ENCODE measurements around the gene EPB41L1.

Gene EPB41L1

GRCh38 chr20:36184816-36185776, 30.6 kb downstream of the EPB41L1 start:
- TF ChIP-seq, protein P1, sequence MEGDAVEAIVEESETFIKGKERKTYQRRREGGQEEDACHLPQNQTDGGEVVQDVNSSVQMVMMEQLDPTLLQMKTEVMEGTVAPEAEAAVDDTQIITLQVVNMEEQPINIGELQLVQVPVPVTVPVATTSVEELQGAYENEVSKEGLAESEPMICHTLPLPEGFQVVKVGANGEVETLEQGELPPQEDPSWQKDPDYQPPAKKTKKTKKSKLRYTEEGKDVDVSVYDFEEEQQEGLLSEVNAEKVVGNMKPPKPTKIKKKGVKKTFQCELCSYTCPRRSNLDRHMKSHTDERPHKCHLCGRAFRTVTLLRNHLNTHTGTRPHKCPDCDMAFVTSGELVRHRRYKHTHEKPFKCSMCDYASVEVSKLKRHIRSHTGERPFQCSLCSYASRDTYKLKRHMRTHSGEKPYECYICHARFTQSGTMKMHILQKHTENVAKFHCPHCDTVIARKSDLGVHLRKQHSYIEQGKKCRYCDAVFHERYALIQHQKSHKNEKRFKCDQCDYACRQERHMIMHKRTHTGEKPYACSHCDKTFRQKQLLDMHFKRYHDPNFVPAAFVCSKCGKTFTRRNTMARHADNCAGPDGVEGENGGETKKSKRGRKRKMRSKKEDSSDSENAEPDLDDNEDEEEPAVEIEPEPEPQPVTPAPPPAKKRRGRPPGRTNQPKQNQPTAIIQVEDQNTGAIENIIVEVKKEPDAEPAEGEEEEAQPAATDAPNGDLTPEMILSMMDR (IDR thresholded peaks at IDR 0.05; ENCODE audit: borderline replicate concordance, insufficient read depth, low read depth, low read length) = no peak
- no peak overlapping the region for H3K4me3 ChIP-seq (ENCODE audit: low read depth, low read length)

DNA sequence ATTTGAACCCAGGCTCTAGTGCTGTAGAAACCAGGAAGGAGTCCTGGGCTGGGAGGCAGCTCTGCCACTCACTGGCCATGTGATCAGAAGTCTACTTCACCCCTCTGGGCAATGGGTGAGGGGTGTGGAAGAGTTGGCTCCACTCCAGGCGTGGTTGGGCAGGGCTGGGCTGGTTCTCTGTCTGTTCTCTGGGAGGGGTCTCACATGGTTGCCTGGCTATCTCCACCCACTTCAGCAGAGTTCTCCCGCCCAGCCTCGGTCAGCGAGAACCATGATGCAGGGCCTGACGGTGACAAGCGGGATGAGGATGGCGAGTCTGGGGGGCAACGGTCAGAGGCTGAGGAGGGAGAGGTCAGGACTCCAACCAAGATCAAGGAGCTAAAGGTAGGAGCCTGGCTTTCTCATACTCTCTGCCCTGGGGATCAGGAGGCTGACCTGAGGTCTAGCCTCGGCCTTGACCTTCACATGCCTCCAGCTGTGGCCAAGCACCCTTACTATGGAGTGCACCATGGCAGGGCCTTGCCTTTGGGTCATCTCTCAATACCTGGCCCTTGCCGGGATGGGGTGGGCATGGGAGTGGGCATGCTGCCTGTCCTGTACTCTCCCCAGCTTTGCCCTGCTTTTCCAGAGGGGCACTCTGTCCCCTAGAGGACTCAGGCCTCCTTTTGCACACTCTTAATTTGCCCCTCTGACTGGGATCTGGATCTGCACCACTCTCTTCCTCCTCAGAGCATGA, 39.6 kb downstream of the EPB41L1 start:
- H3K4me3 ChIP-seq (ENCODE audit: low read depth, low read length) = no peak overlapping the region
- TF ChIP-seq, protein P1 (IDR thresholded peaks at IDR 0.05; ENCODE audit: borderline replicate concordance, insufficient read depth, low read depth, low read length) = no peak

GRCh38 chr20:36196676-36197075, 42.1 kb downstream of the EPB41L1 start:
- TF ChIP-seq, protein P1 (IDR thresholded peaks at IDR 0.05; ENCODE audit: borderline replicate concordance, insufficient read depth, low read depth, low read length) = no peak
- no peak overlapping the region for H3K4me3 ChIP-seq (ENCODE audit: low read depth, low read length)

DNA sequence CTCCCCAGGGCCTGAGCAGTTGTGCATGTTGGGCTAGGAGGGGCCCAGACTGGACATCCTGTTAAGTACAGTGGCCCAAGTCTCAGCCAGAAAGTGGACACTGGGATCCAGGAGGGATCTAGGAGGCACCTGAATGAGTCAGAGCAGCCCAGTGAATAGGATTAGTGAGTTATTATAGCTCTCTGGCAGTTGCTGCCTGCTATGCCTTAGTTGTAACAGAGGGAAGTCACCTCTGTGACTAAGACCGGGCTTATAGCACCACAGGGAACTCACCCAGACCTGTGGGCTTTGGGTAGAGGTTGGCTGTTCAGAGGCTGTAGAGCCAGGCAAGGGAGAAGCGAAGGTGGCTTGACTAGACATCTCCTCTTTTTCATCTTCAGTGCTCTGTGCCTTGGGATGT, 42.7 kb downstream of the EPB41L1 start:
- TF ChIP-seq, protein P1 (IDR thresholded peaks at IDR 0.05; ENCODE audit: borderline replicate concordance, insufficient read depth, low read depth, low read length) = no peak
- H3K4me3 ChIP-seq (ENCODE audit: low read depth, low read length) = no peak overlapping the region

DNA sequence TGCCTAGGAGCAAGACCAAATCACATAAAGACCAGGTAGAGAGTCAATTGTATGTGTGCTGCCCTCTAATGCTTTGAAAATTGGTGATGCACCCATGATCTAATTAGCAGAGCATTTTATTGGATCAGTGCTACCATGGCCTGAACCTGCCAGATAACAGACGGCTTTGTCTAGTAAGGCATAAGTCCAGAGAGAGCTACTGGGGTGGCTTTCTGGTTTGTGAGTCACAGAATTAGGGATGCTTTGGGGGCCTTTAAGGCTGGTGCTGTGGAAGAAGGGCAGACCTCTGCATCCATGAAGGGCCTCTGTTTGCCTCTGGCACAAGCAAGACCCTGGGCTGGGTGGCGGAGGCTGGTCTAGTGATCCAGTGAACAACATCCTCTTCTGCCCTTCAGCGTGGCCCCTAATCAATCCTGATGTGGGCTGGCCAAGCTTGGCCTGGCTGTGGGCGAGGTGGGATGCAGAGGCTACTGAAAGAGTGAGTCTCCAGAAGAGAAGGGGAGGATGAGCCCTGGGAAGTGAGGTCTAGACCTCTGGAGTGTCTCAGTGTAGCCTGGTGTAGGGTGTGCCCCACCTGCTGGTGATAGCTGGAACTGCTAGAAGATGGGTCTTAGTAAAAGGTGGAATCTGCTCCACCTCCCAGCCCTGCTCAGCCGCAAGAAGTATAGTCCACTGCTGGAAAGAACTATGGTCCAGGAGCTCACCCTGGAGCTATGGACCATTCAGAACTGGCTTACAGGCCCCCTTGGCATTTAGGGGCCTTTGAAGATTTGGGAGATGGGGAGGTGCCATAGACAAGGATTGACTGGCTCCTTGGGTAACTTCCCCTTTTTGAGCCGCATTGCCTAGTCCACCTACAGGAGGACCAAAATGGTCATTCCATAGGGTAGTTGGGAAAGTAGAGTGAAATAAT, 45.1 kb downstream of the EPB41L1 start:
- no peak overlapping the region for H3K4me3 ChIP-seq (ENCODE audit: low read depth, low read length)
- TF ChIP-seq, protein P1 (IDR thresholded peaks at IDR 0.05; ENCODE audit: borderline replicate concordance, insufficient read depth, low read depth, low read length) = peak; percentile 94

DNA sequence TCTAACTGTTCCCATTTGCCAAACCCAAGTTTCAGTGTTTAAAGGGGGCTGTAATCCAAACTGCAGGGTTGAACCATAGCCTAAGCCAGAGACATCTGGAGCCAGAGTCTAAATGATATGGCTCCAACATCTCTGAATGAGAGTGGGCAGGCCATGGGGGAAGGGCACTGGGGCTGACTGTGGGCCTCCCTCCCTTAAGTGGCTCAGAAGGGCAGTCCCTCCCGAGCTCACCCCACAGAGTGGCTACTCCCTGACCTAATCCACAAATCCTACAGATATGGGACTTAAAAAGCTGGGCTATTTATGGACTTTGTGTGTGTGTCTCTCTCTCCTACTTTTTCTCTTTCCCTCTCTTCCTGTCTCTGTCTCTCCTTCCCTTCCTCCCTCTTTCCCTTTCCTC, 45.9 kb downstream of the EPB41L1 start:
- no peak overlapping the region for H3K4me3 ChIP-seq (ENCODE audit: low read depth, low read length)
- TF ChIP-seq, protein P1 (IDR thresholded peaks at IDR 0.05; ENCODE audit: borderline replicate concordance, insufficient read depth, low read depth, low read length) = no peak

Data from GM12875 (cell line).